HG03025 (cell line): ENCODE data around the gene GRAMD1B.

Source experiments
- ATAC-seq: cut with Tn5 transposase; IDR thresholded peaks from one replicate; pipeline ENCODE4 v1.9.1; 2021; ENCODE audit warnings: mild to moderate bottlenecking, moderate library complexity; ENCODE audit not compliant: unreplicated experiment, low FRiP score

GRAMD1B gene

GRCh38 chr11:123429913-123430720 lies at the start of gene GRAMD1B:
TSS of gene GRAMD1B (plus strand) at chr11:123430269. CDS start at chr11:123430793, 524 bp downstream.
- ATAC-seq = peak; percentile 47

DNA sequence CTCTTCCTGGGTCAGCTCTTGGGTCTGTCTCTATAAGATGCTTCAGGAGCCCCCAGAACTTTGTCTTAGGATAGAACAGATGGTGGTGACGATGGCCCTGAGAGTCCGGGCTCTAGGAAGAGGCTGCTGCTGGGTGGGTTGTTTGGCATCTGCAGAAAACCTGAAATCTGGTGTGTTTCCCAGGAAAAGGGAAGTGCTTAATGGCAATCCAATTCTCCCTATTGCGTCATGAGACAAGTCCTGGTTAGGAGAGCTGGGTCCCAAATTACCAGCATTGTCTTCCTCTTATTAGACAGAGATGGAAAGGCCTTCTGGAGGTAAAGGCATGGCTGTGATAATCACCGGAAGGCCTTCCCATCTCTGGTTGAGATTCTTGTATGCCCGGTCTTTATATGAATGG lies 48.9 kb upstream of the GRAMD1B start:
- no peak for ATAC-seq

DNA sequence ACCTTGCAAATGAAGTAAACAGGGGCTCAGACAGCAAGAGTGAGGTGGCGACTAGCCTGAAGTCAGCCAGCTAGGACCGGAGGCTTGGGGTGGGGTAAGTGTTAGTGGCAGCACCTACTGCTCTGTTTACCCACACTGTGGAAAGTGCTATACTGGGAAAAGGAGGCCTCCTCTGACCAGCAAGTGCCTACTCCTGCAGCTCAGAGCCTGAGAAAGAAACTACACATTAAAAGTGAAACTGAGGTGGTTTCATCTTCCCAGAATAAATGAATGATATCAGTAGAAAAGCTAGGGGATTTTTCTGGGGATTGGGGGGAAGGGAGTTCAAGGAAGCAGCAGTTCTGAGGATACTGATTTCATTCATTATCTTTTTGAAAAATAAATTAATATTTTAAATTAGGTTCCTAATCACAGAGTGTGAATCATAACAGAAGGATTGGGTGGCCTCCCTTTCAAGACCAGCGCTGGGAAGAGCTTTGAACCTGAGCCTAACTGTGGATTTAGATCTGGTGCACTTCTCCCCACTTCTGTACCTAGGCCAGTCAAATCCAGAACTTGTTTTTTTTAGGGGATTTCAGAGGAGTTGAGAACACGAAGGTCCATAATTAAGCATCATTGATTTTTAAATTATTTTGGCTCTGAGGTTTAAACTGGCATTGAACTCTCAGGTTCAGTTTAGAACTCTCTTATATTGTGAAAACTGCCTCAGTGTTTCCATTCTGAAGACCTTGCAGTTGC lies 48.1 kb upstream of the GRAMD1B start:
- peak; percentile 65 for ATAC-seq

- peak; percentile 2 for ATAC-seq
These were observed 47.5 kb upstream of the GRAMD1B start for GRCh38 chr11:123382555-123383074.

DNA sequence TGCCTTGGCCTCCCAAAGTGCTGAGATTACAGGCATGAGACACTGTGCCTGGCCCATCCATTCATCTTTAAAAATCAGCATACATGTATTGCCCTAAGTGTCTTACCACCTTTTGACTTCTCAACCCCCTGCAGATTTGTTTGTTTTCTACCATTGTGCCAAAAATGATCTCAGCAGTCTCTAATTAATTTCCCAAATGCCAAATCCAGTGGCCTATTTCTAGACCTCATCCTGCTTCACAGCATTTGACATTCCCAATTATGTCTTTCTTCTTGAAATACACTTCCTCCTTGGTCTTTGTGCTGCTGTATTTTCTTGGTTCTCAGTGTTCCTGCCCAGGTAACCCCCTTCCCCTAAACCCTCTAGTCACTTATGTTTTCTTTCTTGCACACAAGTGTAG lies 46.0 kb upstream of the GRAMD1B start:
- no peak for ATAC-seq

GRCh38 chr11:123386796-123387510 lies 43.1 kb upstream of the GRAMD1B start:
- ATAC-seq = no peak

- no peak for ATAC-seq
These were observed 41.4 kb upstream of the GRAMD1B start for GRCh38 chr11:123388640-123389039.

GRCh38 chr11:123390146-123390545 lies 39.9 kb upstream of the GRAMD1B start:
- ATAC-seq = no peak

GRCh38 chr11:123391646-123392348 lies 38.3 kb upstream of the GRAMD1B start:
- ATAC-seq = no peak

GRCh38 chr11:123392431-123392830 lies 37.6 kb upstream of the GRAMD1B start:
- ATAC-seq = no peak

- ATAC-seq = no peak
These were observed 37.2 kb upstream of the GRAMD1B start for GRCh38 chr11:123392844-123393243.

GRCh38 chr11:123393312-123393927 lies 36.6 kb upstream of the GRAMD1B start:
- ATAC-seq = no peak

DNA sequence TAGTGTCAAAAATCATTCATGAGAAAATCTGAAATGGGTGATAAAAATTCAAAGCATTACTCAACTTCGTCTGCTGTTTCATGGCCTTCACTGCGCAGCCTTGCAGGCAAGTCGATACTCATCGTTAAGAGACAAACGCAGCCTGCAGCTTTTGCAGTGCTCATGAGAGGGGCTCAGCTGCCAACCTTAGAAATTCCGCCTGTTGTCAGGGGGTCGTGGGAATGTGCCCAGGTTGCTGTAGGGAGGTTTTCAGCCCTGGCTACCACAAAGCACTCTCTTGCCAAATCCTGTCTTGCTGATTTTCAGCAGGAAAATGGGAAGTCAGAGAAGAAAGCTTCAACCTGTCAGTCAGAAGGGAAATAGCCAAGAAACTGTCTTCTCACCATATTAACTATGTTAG lies 25.4 kb upstream of the GRAMD1B start:
- no peak for ATAC-seq

GRCh38 chr11:123405123-123405592 lies 24.9 kb upstream of the GRAMD1B start:
- no peak for ATAC-seq

- no peak for ATAC-seq
These were observed 23.5 kb upstream of the GRAMD1B start for GRCh38 chr11:123406441-123407129.

DNA sequence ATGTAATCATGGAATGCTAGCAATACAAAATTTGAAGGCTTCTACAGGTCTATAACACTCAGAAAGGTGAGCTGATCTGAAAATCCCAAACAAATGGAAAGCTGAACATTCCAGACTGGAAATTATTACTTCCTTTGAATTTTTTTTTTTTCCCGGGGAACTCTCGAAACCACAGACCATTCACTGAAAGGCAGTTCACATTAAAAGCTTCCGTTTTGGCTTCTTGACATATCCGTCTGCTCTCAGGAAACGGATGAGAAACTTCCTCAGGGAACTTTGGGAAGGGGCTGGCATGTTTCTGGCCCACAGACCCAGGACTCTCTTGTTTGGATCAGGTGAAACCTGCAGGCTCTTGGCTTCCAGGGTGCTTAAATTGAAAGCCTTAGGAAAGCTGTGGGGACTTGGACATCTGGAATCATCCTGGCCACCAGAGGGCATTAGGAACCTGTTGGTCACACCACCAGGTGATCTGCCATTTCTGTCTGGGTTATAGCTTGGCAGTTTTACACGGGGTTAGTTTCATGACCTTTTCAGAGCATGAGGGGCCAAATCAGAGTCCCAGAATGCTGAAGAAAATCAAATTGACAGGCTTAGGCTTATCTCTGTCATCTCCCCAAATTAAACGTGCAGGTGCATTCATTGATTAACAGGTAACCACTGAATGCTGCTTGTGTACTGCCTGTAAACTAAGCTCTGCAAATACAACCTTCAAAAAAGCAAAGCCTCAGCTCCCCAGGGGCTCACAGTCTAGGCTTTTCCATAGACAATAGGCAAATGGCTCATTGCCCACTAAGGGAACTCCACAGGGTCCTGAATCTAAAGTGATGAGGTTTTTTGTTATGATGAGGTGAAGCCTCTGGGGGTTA lies 22.7 kb upstream of the GRAMD1B start:
- no peak for ATAC-seq

GRCh38 chr11:123407996-123408597 lies 22.0 kb upstream of the GRAMD1B start:
- no peak for ATAC-seq
